Measurements from ENCODE around the gene TOP2A. TPM values are rescaled to one million over a fixed set of nuclear protein-coding genes. Genes with fewer than 3 reads are reported as not detected.

The TOP2A gene
- 100 to 1,000 TPM; 324 to 425 TPM for total RNA-seq

- ATAC-seq (replicated peaks in 1 of 2), result peak; percentile 98
- Mint-ChIP-seq H3K4me3 (peak within 1 kb of the TSS; percentile 96 to 97), H3K27ac (peak within 1 kb of the TSS; percentile 21), H3K4me1 (ENCODE audit: low read depth) (peaks cover 36% of the 10 kb centered on the region), H3K9me3 (no peaks in the 10 kb centered on the region), H3K36me3 (ENCODE audit: insufficient read depth in 2 of 2) (peaks cover 7 to 21% of the 10 kb centered on the region in 2 donors), H3K27me3 (ENCODE audit: low read depth) (no peaks in the 10 kb centered on the region)
- DNase-seq, result peak; percentile 96 to 97
Observed at GRCh38 chr17:40417609-40418427, at the start of gene TOP2A. Gene TOP2A (minus strand): TSS chr17:40417896. CDS start chr17:40417791, 105 bp downstream.

- Mint-ChIP-seq H3K9me3 (no peaks in the 10 kb centered on the region), H3K36me3 (ENCODE audit: insufficient read depth in 2 of 2) (no peaks in the 10 kb centered on the region), H3K27me3 (ENCODE audit: low read depth) (peaks cover 17% of the 10 kb centered on the region), H3K27ac (no peak overlapping the region), H3K4me3 (no peak overlapping the region), H3K4me1 (ENCODE audit: low read depth) (no peaks in the 10 kb centered on the region)
- ATAC-seq (replicated peaks in 1 of 2) (no peak), DNase-seq (no peak)
Observed at GRCh38 chr17:40467281-40467867, 49.7 kb upstream of the TOP2A start.

GRCh38 chr17:40466298-40466971 lies 48.7 kb upstream of the TOP2A start:
- DNase-seq, result no peak
- Mint-ChIP-seq H3K4me3 (no peak overlapping the region), H3K9me3 (no peaks in the 10 kb centered on the region), H3K27ac (no peak overlapping the region), H3K36me3 (ENCODE audit: insufficient read depth in 2 of 2) (no peaks in the 10 kb centered on the region), H3K4me1 (ENCODE audit: low read depth) (no peaks in the 10 kb centered on the region), H3K27me3 (ENCODE audit: low read depth) (peaks cover 17% of the 10 kb centered on the region)
- no peak for ATAC-seq (replicated peaks in 1 of 2)

- DNase-seq (no peak), ATAC-seq (replicated peaks in 1 of 2) (no peak)
- Mint-ChIP-seq H3K27ac (no peak overlapping the region), H3K4me1 (ENCODE audit: low read depth) (no peaks in the 10 kb centered on the region), H3K36me3 (ENCODE audit: insufficient read depth in 2 of 2) (no peaks in the 10 kb centered on the region), H3K9me3 (no peaks in the 10 kb centered on the region), H3K4me3 (no peak overlapping the region), H3K27me3 (ENCODE audit: low read depth) (peaks cover 13% of the 10 kb centered on the region)
Observed at GRCh38 chr17:40464392-40464855, 46.7 kb upstream of the TOP2A start.

GRCh38 chr17:40463122-40463550 lies 45.4 kb upstream of the TOP2A start:
- ATAC-seq (replicated peaks in 1 of 2), result no peak
- H3K36me3 Mint-ChIP-seq (ENCODE audit: insufficient read depth in 2 of 2), result no peaks in the 10 kb centered on the region
- no peak for DNase-seq
- H3K27me3 Mint-ChIP-seq (ENCODE audit: low read depth), result peaks cover 10% of the 10 kb centered on the region
- no peaks in the 10 kb centered on the region for H3K4me1 Mint-ChIP-seq (ENCODE audit: low read depth)
- H3K4me3 Mint-ChIP-seq, result no peak overlapping the region
- H3K9me3 Mint-ChIP-seq, result no peaks in the 10 kb centered on the region
- no peak overlapping the region for H3K27ac Mint-ChIP-seq

GRCh38 chr17:40462343-40463121 lies 44.8 kb upstream of the TOP2A start:
- Mint-ChIP-seq H3K9me3 (no peaks in the 10 kb centered on the region), H3K27me3 (ENCODE audit: low read depth) (peaks cover 10% of the 10 kb centered on the region), H3K4me1 (ENCODE audit: low read depth) (no peaks in the 10 kb centered on the region), H3K4me3 (no peak overlapping the region), H3K27ac (no peak overlapping the region), H3K36me3 (ENCODE audit: insufficient read depth in 2 of 2) (no peaks in the 10 kb centered on the region)
- DNase-seq (no peak), ATAC-seq (replicated peaks in 1 of 2) (no peak)

GRCh38 chr17:40461732-40462342 lies 44.1 kb upstream of the TOP2A start:
- Mint-ChIP-seq H3K27ac (no peak overlapping the region), H3K9me3 (no peaks in the 10 kb centered on the region), H3K27me3 (ENCODE audit: low read depth) (peaks cover 10% of the 10 kb centered on the region), H3K36me3 (ENCODE audit: insufficient read depth in 2 of 2) (no peaks in the 10 kb centered on the region), H3K4me3 (no peak overlapping the region), H3K4me1 (ENCODE audit: low read depth) (no peaks in the 10 kb centered on the region)
- no peak for DNase-seq
- ATAC-seq (replicated peaks in 1 of 2), result no peak

GRCh38 chr17:40460968-40461731 lies 43.5 kb upstream of the TOP2A start:
- no peaks in the 10 kb centered on the region for H3K4me1 Mint-ChIP-seq (ENCODE audit: low read depth)
- H3K36me3 Mint-ChIP-seq (ENCODE audit: insufficient read depth in 2 of 2), result no peaks in the 10 kb centered on the region
- H3K27me3 Mint-ChIP-seq (ENCODE audit: low read depth), result peaks cover 6% of the 10 kb centered on the region
- no peak for ATAC-seq (replicated peaks in 1 of 2)
- DNase-seq, result no peak
- H3K4me3 Mint-ChIP-seq, result no peak overlapping the region
- H3K27ac Mint-ChIP-seq, result no peak overlapping the region
- no peaks in the 10 kb centered on the region for H3K9me3 Mint-ChIP-seq

- no peak overlapping the region for H3K27ac Mint-ChIP-seq
- H3K4me1 Mint-ChIP-seq (ENCODE audit: low read depth), result no peaks in the 10 kb centered on the region
- peaks cover 0 to 4% of the 10 kb centered on the region in 2 donors for H3K36me3 Mint-ChIP-seq (ENCODE audit: insufficient read depth in 2 of 2)
- no peak overlapping the region for H3K4me3 Mint-ChIP-seq
- no peak for ATAC-seq (replicated peaks in 1 of 2)
- DNase-seq, result no peak
- H3K9me3 Mint-ChIP-seq, result no peaks in the 10 kb centered on the region
- peaks cover under 1% of the 10 kb centered on the region for H3K27me3 Mint-ChIP-seq (ENCODE audit: low read depth)
Observed at GRCh38 chr17:40460604-40460967, 42.9 kb upstream of the TOP2A start.

GRCh38 chr17:40459636-40460603 lies 42.2 kb upstream of the TOP2A start:
- no peak overlapping the region for H3K4me3 Mint-ChIP-seq
- no peak for ATAC-seq (replicated peaks in 1 of 2)
- H3K27ac Mint-ChIP-seq, result no peak overlapping the region
- DNase-seq, result no peak
- H3K27me3 Mint-ChIP-seq (ENCODE audit: low read depth), result no peaks in the 10 kb centered on the region
- H3K4me1 Mint-ChIP-seq (ENCODE audit: low read depth), result no peaks in the 10 kb centered on the region
- no peaks in the 10 kb centered on the region for H3K9me3 Mint-ChIP-seq
- peaks cover 0 to 4% of the 10 kb centered on the region in 2 donors for H3K36me3 Mint-ChIP-seq (ENCODE audit: insufficient read depth in 2 of 2)

GRCh38 chr17:40458851-40459482 lies 41.3 kb upstream of the TOP2A start:
- ATAC-seq (replicated peaks in 1 of 2) (no peak), DNase-seq (no peak)
- Mint-ChIP-seq H3K4me3 (no peak overlapping the region), H3K27me3 (ENCODE audit: low read depth) (no peaks in the 10 kb centered on the region), H3K4me1 (ENCODE audit: low read depth) (no peaks in the 10 kb centered on the region), H3K27ac (no peak overlapping the region), H3K36me3 (ENCODE audit: insufficient read depth in 2 of 2) (peaks cover 0 to 4% of the 10 kb centered on the region in 2 donors), H3K9me3 (no peaks in the 10 kb centered on the region)

Data from activated T-cell treated with anti-CD3 and anti-CD28 coated beads, Interleukin-2, amount 50 U/mL, for 72 hours (primary cell).